Activated T-helper 1 cell treated with anti-CD3 and anti-CD28 coated beads, Interleukin-2, amount 50 U/mL, for 16 hours (primary cell): ENCODE results near the gene ROBO1.
"Not testable (repeated sequence)": the region's sequence is repeated elsewhere in the genome, so short reads cannot be mapped to it uniquely, and the experiment has no call there.

Experiments
- DNase-seq, 2 donors: peaks; one replicate each; pipeline ENCODE4 v3.0.0-alpha.2; 2020; ENCODE audit warnings: low read depth in 1 of 2, low spot score in 1 of 2

ROBO1 gene

GRCh38 chr3:78762121-78762520 is 1005.7 kb downstream of the ROBO1 start:
- no peak for DNase-seq

DNA sequence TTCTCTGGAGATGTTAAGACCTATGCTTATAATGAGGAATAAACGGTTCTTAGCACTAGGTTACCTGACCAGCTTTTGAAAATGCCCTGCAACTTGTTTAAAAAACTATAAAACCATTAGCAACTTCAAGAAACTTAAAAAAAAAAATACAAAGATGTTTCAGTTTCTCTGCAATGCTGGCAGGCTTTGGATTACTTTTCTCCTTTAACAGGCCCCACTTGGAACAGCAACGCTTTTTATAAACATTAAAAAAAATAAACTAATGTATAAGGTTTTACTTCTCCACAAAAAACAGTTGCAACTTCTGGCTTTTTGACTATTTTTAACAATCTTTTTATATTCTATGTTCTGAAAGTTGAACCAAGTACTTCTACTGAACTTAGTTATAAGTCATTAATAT is 1006.7 kb downstream of the ROBO1 start:
- DNase-seq: no peak

DNA sequence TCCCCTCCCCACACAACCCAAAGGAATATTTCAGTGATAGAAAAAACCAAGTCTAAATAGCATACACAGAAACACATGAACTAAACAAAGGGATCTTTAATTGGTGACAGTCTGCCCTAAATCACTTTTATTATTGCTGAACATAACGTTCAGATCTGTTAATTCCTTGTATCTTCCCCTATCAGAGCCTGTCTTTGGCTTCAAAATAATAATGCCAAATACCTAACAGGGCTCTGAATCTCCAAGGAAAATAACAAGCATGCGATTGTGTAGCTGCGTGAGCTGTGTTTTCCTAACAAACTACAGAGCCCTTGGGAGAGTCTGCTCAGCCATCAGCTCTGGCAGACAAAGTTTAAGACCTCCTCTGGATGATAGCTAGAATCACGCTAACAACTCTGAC is 1010.1 kb downstream of the ROBO1 start:
- no peak for DNase-seq

- no peak for DNase-seq
Measured at GRCh38 chr3:78754066-78754743, 1013.6 kb downstream of the ROBO1 start.

- DNase-seq: no peak
Measured at GRCh38 chr3:78751266-78751665, 1016.5 kb downstream of the ROBO1 start.

DNA sequence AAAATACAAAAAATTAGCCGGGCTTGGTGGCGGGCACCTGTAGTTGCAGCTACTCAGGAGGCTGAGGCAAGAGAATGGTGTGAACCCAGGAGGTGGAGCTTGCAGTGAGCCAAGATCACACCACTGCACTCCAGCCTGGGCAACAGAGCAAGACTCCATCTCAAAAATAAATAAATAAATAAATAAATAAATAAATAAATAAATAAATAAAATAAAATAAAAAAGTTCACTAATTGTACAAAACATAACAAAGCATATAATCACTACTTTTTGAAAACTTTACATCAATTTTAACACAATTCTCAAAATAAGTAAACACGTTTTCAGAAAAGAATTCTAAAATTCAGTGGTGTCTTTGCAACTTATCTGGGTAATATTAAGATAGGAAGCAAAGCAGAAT is 1017.5 kb downstream of the ROBO1 start:
- DNase-seq: not testable (repeated sequence)

GRCh38 chr3:78749056-78749455 is 1018.7 kb downstream of the ROBO1 start:
- DNase-seq: no peak

- DNase-seq: no peak
Measured at GRCh38 chr3:78745847-78746246, 1022.0 kb downstream of the ROBO1 start.

- no peak for DNase-seq
Measured at GRCh38 chr3:78742491-78742890, 1025.3 kb downstream of the ROBO1 start.

- DNase-seq: no peak
Measured at GRCh38 chr3:78742041-78742440, 1025.8 kb downstream of the ROBO1 start.

GRCh38 chr3:78741066-78741645 is 1026.6 kb downstream of the ROBO1 start:
- no peak for DNase-seq

DNA sequence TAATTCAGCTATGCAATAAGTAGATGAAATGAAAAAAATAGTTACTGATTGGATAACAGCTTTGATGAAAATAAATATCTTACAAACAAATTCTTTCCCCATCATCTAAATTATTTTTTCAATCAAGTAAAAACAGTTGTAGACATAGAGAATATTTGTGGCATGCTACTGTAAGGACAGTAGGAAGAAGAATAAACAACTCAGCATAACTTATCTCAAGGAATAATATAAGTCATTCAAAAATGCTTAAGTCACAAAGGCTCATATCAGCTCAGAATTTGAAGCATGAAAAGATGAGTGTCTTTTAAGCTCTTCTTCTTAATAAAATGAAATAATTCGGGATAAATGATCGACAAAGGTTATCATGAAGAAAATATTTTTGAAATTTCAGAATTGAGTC is 1029.0 kb downstream of the ROBO1 start:
- no peak for DNase-seq

DNA sequence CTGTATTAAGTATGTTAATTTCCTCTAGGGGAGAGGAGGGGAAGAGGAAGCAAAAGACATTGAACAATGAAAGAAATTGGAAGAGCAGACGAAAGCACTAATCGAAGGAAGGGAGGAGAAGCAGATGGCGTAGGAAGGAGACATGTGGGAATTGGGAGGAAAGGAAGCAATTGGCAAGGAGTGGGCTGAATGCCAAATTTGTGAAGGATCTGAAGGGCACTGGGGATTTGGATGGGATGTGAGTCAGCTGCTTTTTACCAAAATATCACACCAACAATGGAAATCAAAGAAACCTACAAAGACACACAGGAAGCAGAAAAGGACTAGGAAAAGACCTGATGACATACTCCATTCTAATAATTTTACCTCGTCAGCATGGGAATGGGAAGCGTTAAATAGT is 1029.8 kb downstream of the ROBO1 start:
- DNase-seq: no peak

DNA sequence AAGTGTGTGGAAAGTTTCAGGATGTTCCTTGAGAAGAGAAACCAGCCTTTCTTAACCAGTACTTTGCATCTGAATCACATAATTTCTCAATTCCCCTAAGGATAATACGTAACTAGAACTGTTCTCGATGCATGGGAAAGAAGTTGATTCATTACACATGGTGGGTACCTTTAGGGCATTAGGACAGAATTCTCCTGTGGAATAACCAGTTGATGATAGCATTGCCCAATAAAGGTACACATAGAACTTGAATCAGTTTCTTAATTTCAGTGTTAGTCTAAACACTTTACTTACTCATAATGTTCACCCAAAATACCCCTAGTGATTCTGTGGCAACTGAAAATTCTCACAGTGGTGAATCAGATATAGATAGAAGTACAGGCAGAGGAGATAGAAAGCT is 1030.9 kb downstream of the ROBO1 start:
- DNase-seq: no peak

DNA sequence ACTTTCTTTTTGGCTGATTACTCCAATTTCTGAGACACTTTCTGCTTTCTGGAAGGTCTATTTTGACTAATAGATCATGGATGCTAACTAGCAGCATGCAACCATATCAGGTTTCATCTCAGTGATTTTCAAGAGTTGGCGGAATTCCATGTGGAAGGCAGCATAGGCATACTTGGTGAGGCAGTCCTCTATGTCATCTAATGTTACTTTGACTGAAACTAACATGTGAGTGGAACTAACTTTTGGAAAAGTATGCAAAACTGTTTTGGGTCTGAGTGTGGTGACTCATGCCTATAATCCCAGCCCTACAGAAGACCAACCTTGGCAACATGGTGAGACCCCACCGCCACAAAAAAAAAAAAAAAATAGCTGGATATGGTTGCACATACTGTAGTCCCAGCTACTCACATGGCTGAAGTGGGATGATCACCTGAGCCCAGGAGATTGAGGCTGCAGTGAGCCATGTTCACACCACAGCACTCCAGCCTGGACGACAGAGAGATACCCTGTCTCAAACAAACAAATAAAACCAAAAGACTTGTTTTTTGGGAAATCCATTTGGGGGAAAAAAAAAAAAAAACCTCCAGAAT is 1033.7 kb downstream of the ROBO1 start:
- no peak for DNase-seq

- DNase-seq: no peak
Measured at GRCh38 chr3:78732893-78733292, 1034.9 kb downstream of the ROBO1 start.

DNA sequence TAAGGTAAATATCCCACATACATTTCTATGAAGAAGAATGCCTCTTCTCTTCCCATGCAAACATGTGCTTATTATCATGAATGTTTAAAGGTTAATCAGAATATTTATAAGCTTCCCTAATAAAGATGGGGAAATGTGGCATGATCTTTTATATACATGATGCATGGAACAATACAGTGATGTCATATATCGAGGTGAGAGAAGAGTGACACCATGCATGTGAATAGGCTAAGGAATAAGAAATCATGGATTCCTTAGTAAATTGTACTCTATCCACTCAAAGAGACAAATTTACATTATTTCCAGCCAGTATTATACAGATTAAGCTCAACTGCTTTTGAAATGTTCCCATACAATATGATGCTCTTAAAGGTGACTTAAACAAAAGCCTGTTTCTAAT is 1035.3 kb downstream of the ROBO1 start:
- DNase-seq: no peak

DNA sequence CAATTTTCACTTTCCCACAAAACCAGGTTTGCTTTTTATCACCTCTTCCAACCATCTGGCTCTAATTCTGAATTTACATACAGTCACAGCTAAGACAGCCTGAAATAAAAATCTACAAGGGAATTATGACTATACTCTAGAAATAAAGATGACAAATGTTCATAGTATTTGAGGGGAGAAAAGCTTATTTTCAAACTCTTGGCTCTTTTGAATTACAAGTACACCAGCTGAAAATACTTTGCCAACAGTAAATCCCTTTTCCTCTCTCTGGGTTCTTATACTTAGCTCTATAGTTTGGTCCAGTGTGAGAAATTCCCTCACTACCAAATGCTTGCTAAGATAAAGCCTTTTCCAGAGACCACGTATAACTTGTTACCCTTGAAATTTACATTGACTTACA is 1037.9 kb downstream of the ROBO1 start:
- DNase-seq: no peak

- no peak for DNase-seq
Measured at GRCh38 chr3:78728406-78729145, 1039.2 kb downstream of the ROBO1 start.

- DNase-seq: no peak
Measured at GRCh38 chr3:78726545-78726944, 1041.3 kb downstream of the ROBO1 start.

- DNase-seq: no peak
Measured at GRCh38 chr3:78725703-78726246, 1042.0 kb downstream of the ROBO1 start.

GRCh38 chr3:78724859-78725258 is 1042.9 kb downstream of the ROBO1 start:
- no peak for DNase-seq
